ENCODE data around the gene RCAN2.

The RCAN2 gene

GRCh38 chr6:46284475-46284874 lies 206.8 kb downstream of the RCAN2 start:
- Mint-ChIP-seq H3K9me3 (no peaks in the 10 kb centered on the region), H3K4me3 (no peak overlapping the region), H3K27me3 (peaks cover 4% of the 10 kb centered on the region), H3K36me3 (no peaks in the 10 kb centered on the region), H3K4me1 (no peaks in the 10 kb centered on the region), H3K27ac (no peak overlapping the region)
- ATAC-seq (ENCODE audit: low read depth) = no peak
- no peak for DNase-seq (ENCODE audit: low spot score in 2 of 2)

GRCh38 chr6:46281110-46281509 lies 210.1 kb downstream of the RCAN2 start:
- Mint-ChIP-seq H3K4me1 (no peaks in the 10 kb centered on the region), H3K36me3 (no peaks in the 10 kb centered on the region), H3K9me3 (no peaks in the 10 kb centered on the region), H3K27me3 (no peaks in the 10 kb centered on the region), H3K27ac (no peak overlapping the region), H3K4me3 (no peak overlapping the region)
- no peak for ATAC-seq (ENCODE audit: low read depth)
- DNase-seq (ENCODE audit: low spot score in 2 of 2) = no peak

GRCh38 chr6:46279874-46280273 lies 211.4 kb downstream of the RCAN2 start:
- H3K36me3 Mint-ChIP-seq = no peaks in the 10 kb centered on the region
- no peaks in the 10 kb centered on the region for H3K9me3 Mint-ChIP-seq
- no peaks in the 10 kb centered on the region for H3K27me3 Mint-ChIP-seq
- H3K27ac Mint-ChIP-seq = no peak overlapping the region
- DNase-seq (ENCODE audit: low spot score in 2 of 2) (no peak), ATAC-seq (ENCODE audit: low read depth) (no peak)
- H3K4me3 Mint-ChIP-seq = no peak overlapping the region
- no peaks in the 10 kb centered on the region for H3K4me1 Mint-ChIP-seq

- ATAC-seq (ENCODE audit: low read depth) (no peak), DNase-seq (ENCODE audit: low spot score in 2 of 2) (no peak)
- H3K27me3 Mint-ChIP-seq = no peaks in the 10 kb centered on the region
- H3K27ac Mint-ChIP-seq = no peak overlapping the region
- no peaks in the 10 kb centered on the region for H3K9me3 Mint-ChIP-seq
- no peaks in the 10 kb centered on the region for H3K36me3 Mint-ChIP-seq
- H3K4me1 Mint-ChIP-seq = no peaks in the 10 kb centered on the region
- H3K4me3 Mint-ChIP-seq = no peak overlapping the region
Measured at GRCh38 chr6:46276576-46277142, 214.6 kb downstream of the RCAN2 start.

GRCh38 chr6:46274502-46274901 lies 216.7 kb downstream of the RCAN2 start:
- no peak overlapping the region for H3K27ac Mint-ChIP-seq
- H3K4me1 Mint-ChIP-seq = no peaks in the 10 kb centered on the region
- no peaks in the 10 kb centered on the region for H3K9me3 Mint-ChIP-seq
- H3K27me3 Mint-ChIP-seq = no peaks in the 10 kb centered on the region
- no peak for DNase-seq (ENCODE audit: low spot score in 2 of 2)
- no peak overlapping the region for H3K4me3 Mint-ChIP-seq
- ATAC-seq (ENCODE audit: low read depth) = no peak
- H3K36me3 Mint-ChIP-seq = no peaks in the 10 kb centered on the region

- ATAC-seq (ENCODE audit: low read depth) = no peak
- no peak for DNase-seq (ENCODE audit: low spot score in 2 of 2)
- Mint-ChIP-seq H3K36me3 (no peaks in the 10 kb centered on the region), H3K9me3 (no peaks in the 10 kb centered on the region), H3K27ac (no peak overlapping the region), H3K4me1 (no peaks in the 10 kb centered on the region), H3K27me3 (no peaks in the 10 kb centered on the region), H3K4me3 (no peak overlapping the region)
Measured at GRCh38 chr6:46273911-46274310, 217.3 kb downstream of the RCAN2 start.

GRCh38 chr6:46271728-46272127 lies 219.5 kb downstream of the RCAN2 start:
- Mint-ChIP-seq H3K36me3 (no peaks in the 10 kb centered on the region), H3K4me1 (no peaks in the 10 kb centered on the region), H3K4me3 (no peak overlapping the region), H3K9me3 (no peaks in the 10 kb centered on the region), H3K27ac (no peak overlapping the region), H3K27me3 (no peaks in the 10 kb centered on the region)
- no peak for DNase-seq (ENCODE audit: low spot score in 2 of 2)
- no peak for ATAC-seq (ENCODE audit: low read depth)

GRCh38 chr6:46271107-46271506 lies 220.1 kb downstream of the RCAN2 start:
- DNase-seq (ENCODE audit: low spot score in 2 of 2) = no peak
- H3K4me3 Mint-ChIP-seq = no peak overlapping the region
- no peaks in the 10 kb centered on the region for H3K36me3 Mint-ChIP-seq
- no peak for ATAC-seq (ENCODE audit: low read depth)
- no peaks in the 10 kb centered on the region for H3K9me3 Mint-ChIP-seq
- no peaks in the 10 kb centered on the region for H3K4me1 Mint-ChIP-seq
- H3K27ac Mint-ChIP-seq = no peak overlapping the region
- no peaks in the 10 kb centered on the region for H3K27me3 Mint-ChIP-seq

GRCh38 chr6:46270336-46270735 lies 220.9 kb downstream of the RCAN2 start:
- Mint-ChIP-seq H3K9me3 (no peaks in the 10 kb centered on the region), H3K4me3 (no peak overlapping the region), H3K27ac (no peak overlapping the region), H3K4me1 (no peaks in the 10 kb centered on the region), H3K27me3 (no peaks in the 10 kb centered on the region), H3K36me3 (no peaks in the 10 kb centered on the region)
- DNase-seq (ENCODE audit: low spot score in 2 of 2) = no peak
- ATAC-seq (ENCODE audit: low read depth) = no peak

- ATAC-seq (ENCODE audit: low read depth) (no peak), DNase-seq (ENCODE audit: low spot score in 2 of 2) (no peak)
- Mint-ChIP-seq H3K36me3 (no peaks in the 10 kb centered on the region), H3K27ac (no peak overlapping the region), H3K27me3 (no peaks in the 10 kb centered on the region), H3K9me3 (no peaks in the 10 kb centered on the region), H3K4me3 (no peak overlapping the region), H3K4me1 (no peaks in the 10 kb centered on the region)
Measured at GRCh38 chr6:46269447-46270229, 221.6 kb downstream of the RCAN2 start.

- no peaks in the 10 kb centered on the region for H3K36me3 Mint-ChIP-seq
- H3K4me1 Mint-ChIP-seq = no peaks in the 10 kb centered on the region
- H3K27ac Mint-ChIP-seq = no peak overlapping the region
- H3K9me3 Mint-ChIP-seq = no peaks in the 10 kb centered on the region
- H3K4me3 Mint-ChIP-seq = no peak overlapping the region
- DNase-seq (ENCODE audit: low spot score in 2 of 2) (no peak), ATAC-seq (ENCODE audit: low read depth) (no peak)
- peaks cover 2% of the 10 kb centered on the region for H3K27me3 Mint-ChIP-seq
Measured at GRCh38 chr6:46267515-46267914, 223.7 kb downstream of the RCAN2 start.

GRCh38 chr6:46265373-46265772 lies 225.9 kb downstream of the RCAN2 start:
- Mint-ChIP-seq H3K27me3 (peaks cover 2% of the 10 kb centered on the region), H3K36me3 (no peaks in the 10 kb centered on the region), H3K4me3 (no peak overlapping the region), H3K27ac (no peak overlapping the region), H3K4me1 (no peaks in the 10 kb centered on the region), H3K9me3 (no peaks in the 10 kb centered on the region)
- ATAC-seq (ENCODE audit: low read depth) (no peak), DNase-seq (ENCODE audit: low spot score in 2 of 2) (no peak)

- no peaks in the 10 kb centered on the region for H3K9me3 Mint-ChIP-seq
- no peak for ATAC-seq (ENCODE audit: low read depth)
- H3K27me3 Mint-ChIP-seq = peaks cover 2% of the 10 kb centered on the region
- H3K36me3 Mint-ChIP-seq = no peaks in the 10 kb centered on the region
- no peak overlapping the region for H3K4me3 Mint-ChIP-seq
- H3K27ac Mint-ChIP-seq = no peak overlapping the region
- H3K4me1 Mint-ChIP-seq = no peaks in the 10 kb centered on the region
- no peak for DNase-seq (ENCODE audit: low spot score in 2 of 2)
Measured at GRCh38 chr6:46263707-46264086, 227.6 kb downstream of the RCAN2 start.

GRCh38 chr6:46262928-46263706 lies 228.1 kb downstream of the RCAN2 start:
- Mint-ChIP-seq H3K4me3 (no peak overlapping the region), H3K27ac (no peak overlapping the region), H3K27me3 (peaks cover 2% of the 10 kb centered on the region), H3K9me3 (no peaks in the 10 kb centered on the region), H3K4me1 (no peaks in the 10 kb centered on the region), H3K36me3 (no peaks in the 10 kb centered on the region)
- DNase-seq (ENCODE audit: low spot score in 2 of 2) = no peak
- no peak for ATAC-seq (ENCODE audit: low read depth)

Data from memory B cell (primary cell).